OCI-LY1 (cell line): ENCODE data around the gene AGK.

Experiments
- EZH2 ChIP-seq: fragments of 200-600 bp; sonication (generic), shearing (Covaris generic); IDR thresholded peaks from 2 replicates; pipeline ENCODE4 v1.8.0; 2017; ENCODE audit warnings: borderline replicate concordance, mixed run types, mild to moderate bottlenecking, antibody characterized with exemption, low read length, moderate library complexity, mixed read lengths
- TF ChIP-seq, protein P1 (sequence below): fragments of 200-600 bp; sonication (generic), shearing (Covaris generic); IDR thresholded peaks from 2 replicates; pipeline ENCODE4 v1.5.1; 2017; ENCODE audit warnings: mild to moderate bottlenecking, antibody characterized with exemption, low read length, moderate library complexity, mixed read lengths

DNA sequence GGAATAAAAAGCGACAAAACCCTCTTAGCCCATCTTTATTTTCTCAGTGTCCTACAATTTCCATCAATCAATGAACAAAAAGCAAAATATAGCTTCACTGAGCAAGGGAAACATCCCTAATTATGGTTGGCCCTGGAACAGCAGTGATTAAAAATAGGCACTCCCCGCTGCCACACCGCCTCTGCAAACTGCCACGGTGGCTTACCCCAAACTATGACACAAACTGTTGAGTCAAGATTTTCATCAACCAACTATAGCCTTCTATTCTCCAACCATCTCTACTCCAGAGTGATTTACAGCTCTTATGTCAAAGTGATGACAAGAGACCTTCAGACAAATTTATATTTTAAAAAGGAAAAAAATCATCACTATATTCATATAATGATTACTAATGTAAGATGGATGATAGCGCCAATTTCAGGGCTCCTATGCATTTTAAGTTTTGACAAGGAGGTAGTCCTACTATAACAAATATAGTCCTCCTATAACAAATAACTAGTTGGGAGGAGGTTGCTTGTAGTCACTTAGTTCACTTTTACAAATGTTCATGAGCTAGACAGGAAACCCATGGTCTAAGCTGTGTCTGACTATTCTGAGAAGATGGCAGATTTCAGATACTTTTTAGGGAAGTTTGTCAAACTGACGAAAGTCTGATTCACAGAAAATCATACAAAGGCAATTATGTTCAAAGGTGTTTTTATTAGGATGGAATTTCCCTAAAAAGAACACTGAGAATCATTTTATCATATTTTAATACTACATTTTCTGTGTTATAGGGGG lies 124.4 kb downstream of the AGK start:
- TF ChIP-seq, protein P1, sequence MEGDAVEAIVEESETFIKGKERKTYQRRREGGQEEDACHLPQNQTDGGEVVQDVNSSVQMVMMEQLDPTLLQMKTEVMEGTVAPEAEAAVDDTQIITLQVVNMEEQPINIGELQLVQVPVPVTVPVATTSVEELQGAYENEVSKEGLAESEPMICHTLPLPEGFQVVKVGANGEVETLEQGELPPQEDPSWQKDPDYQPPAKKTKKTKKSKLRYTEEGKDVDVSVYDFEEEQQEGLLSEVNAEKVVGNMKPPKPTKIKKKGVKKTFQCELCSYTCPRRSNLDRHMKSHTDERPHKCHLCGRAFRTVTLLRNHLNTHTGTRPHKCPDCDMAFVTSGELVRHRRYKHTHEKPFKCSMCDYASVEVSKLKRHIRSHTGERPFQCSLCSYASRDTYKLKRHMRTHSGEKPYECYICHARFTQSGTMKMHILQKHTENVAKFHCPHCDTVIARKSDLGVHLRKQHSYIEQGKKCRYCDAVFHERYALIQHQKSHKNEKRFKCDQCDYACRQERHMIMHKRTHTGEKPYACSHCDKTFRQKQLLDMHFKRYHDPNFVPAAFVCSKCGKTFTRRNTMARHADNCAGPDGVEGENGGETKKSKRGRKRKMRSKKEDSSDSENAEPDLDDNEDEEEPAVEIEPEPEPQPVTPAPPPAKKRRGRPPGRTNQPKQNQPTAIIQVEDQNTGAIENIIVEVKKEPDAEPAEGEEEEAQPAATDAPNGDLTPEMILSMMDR, result no peak
- no peak for TF ChIP-seq EZH2
